H1 (cell line): Measurements from ENCODE around the gene SUPT4H1. TPM values are rescaled to one million over a fixed set of nuclear protein-coding genes. Genes with fewer than 3 reads are reported as not detected.

ENCODE experiments used
- EP300 ChIP-seq, 2 experiments: IDR thresholded peaks; 1 replicate in 1 of 2; 2 replicates in 1 of 2; pipeline ENCODE4 v1.6.1; 2011 to 2012; ENCODE audit warnings: low read depth in 2 of 2, low read length in 2 of 2, mild to moderate bottlenecking in 2 of 2, borderline replicate concordance in 1 of 2, inconsistent platforms in 1 of 2, moderate library complexity in 1 of 2
- HDAC2 ChIP-seq, 2 experiments: fragments of 300-600 bp in 1 of 2; sonication (generic) in 1 of 2; IDR thresholded peaks; 2 replicates each; pipeline ENCODE4 v1.6.1; 2011 to 2012; ENCODE audit warnings: low read depth in 2 of 2, low read length in 2 of 2, mild to moderate bottlenecking in 2 of 2, moderate library complexity in 2 of 2, borderline replicate concordance in 1 of 2, inconsistent platforms in 1 of 2
- KDM5A ChIP-seq: fragments of 200-600 bp; IDR thresholded peaks from 2 replicates; pipeline ENCODE4 v1.7.1; 2012; ENCODE audit warnings: mild to moderate bottlenecking, low read length, inconsistent platforms, mixed read lengths
- POLR2A ChIP-seq, 2 experiments: IDR thresholded peaks; 1 replicate in 1 of 2; 2 replicates in 1 of 2; pipeline ENCODE4 v1.6.1; 2011; ENCODE audit warnings: low read depth in 2 of 2, low read length in 2 of 2, mild to moderate bottlenecking in 2 of 2; ENCODE audit errors: control extremely low read depth in 1 of 2
- YY1 ChIP-seq: IDR thresholded peaks from 2 replicates; pipeline ENCODE4 v1.6.1; 2011; ENCODE audit warnings: low read depth, mild to moderate bottlenecking, low read length
- polyA plus RNA-seq, 7 experiments: library from polyadenylated mRNA; depleted of rRNA in 3 of 7; stranded (reverse) in 5 of 7; unstranded in 2 of 7; fragments of >200 nt in 5 of 7; fragments of 200-250 nt in 2 of 7; gene quantifications; 1 replicate in 5 of 7; 2 replicates in 1 of 7; 4 replicates in 1 of 7; pipeline versions ENCODE4 v1.2.1 to v1.2.3, GENCODE V29; 2011 to 2013; ENCODE audit warnings: missing spikeins in 2 of 7, mixed read lengths in 2 of 7
- total RNA-seq: library from RNA; stranded (reverse); fragmentation: NEBNext Ultra II Directional; extraction: Animal tissue kit (Norgen Biotek cat#: 25700); gene quantifications from 2 replicates; pipeline ENCODE4 v1.2.1, GENCODE V29; 2021
- TF ChIP-seq, protein P1 (sequence below): IDR thresholded peaks from 2 replicates; pipeline ENCODE4 v1.6.1; 2011; ENCODE audit warnings: low read length, improper control_type of control experiment

The SUPT4H1 gene
- total and polyA plus RNA-seq, 2 of the 8 experiments (the other 6 are each of a cell fraction or from before 2014, with no cell fraction given): 112 to 143 TPM

DNA sequence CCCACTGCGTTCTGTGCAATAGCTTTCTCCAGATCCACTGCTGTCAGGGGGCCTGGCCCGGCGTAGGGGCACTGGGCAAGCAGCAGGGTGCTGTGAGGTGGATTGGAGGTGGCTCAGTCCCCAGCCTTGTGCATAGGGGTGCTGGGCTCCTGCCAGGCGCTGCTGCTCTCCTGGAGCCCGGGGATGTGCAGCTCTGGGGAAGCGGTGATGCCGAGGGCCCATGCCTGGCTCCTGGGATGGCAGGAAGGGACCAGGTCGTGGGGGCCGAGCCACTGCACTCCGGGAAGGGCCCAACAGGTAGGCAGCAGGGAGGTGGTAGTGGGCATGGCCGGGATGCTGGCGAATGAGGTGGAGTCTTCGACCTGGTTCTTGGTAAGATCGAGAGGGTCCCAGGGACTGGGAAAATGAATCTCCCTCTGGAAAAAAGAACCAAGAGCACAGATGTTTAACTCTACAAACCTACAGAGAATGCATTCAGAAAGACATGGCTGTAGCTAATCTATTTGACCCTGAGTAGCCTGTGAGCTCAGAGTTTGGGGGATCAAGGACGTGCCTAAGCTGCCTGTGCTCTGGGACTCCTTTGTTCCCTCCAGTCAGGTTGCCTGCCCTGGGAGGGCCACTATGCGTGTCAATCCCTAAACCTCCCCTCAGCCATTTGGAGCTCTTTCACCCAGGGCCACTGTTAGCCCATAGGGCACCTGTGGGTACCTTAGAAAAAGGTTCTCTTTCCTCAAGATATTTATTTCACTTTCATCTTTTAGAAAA, 6.6 kb upstream of the SUPT4H1 start (continued):
- no peak for TF ChIP-seq YY1
- TF ChIP-seq, protein P1, sequence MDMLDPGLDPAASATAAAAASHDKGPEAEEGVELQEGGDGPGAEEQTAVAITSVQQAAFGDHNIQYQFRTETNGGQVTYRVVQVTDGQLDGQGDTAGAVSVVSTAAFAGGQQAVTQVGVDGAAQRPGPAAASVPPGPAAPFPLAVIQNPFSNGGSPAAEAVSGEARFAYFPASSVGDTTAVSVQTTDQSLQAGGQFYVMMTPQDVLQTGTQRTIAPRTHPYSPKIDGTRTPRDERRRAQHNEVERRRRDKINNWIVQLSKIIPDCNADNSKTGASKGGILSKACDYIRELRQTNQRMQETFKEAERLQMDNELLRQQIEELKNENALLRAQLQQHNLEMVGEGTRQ: no peak
- TF ChIP-seq EP300 (IDR thresholded peaks at IDR 0.05; ENCODE audit: borderline replicate concordance in 1 of 2, low read depth in 2 of 2, low read length in 2 of 2): no peak
- TF ChIP-seq HDAC2 (IDR thresholded peaks at IDR 0.05; ENCODE audit: borderline replicate concordance in 1 of 2, low read depth in 2 of 2, low read length in 2 of 2): no peak
- no peak for TF ChIP-seq KDM5A
- TF ChIP-seq POLR2A (IDR thresholded peaks at IDR 0.05; ENCODE audit: control extremely low read depth in 1 of 2, low read depth in 2 of 2, low read length in 2 of 2): no peak
